HG03103 (cell line): ENCODE data around the gene FXR1.
"Not testable (repeated sequence)": the region's sequence is repeated elsewhere in the genome, so short reads cannot be mapped to it uniquely, and the experiment has no call there.

Experiments
- ATAC-seq: cut with Tn5 transposase; IDR thresholded peaks from one replicate; pipeline ENCODE4 v1.9.1; 2021; ENCODE audit warnings: low read depth; ENCODE audit not compliant: unreplicated experiment

FXR1 gene

DNA sequence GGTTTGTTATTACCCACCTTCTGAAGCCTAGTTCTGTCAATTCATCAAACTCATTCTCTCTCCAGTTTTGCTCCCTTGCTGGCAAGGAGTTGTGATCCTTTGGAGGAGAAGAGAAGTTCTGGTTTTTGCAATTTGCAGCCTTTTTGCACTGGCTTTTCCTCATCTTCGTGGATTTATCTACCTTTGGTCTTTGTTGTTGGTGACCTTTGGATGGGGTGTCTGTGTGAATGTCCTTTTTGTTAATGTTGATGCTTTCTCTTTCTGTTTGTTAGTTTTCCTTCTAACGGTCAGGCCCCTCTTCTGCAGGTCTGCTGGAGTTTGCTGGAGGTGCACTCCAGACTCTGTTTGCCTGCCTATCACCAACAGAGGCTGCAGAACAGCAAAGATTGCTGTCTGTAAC is 91.0 kb downstream of the FXR1 start:
- not testable (repeated sequence) for ATAC-seq

DNA sequence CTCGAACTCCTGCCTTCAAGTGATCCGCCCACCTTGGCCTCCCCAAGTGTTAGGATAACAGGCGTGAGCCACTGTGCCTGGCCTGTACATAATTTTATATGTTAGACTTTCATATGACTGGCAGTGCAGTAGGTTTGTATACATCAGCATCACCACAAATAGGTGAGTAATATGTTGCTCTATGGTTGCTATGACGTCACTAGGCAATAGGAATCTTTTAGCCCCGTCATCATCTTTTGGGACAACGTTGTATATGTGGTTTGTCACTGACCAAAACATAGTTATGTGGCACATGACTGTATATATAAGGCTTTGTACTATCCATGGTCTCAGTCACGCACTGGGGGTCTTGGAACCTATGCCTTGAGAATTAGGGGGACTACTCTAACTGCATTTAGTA is 94.1 kb downstream of the FXR1 start:
- no peak for ATAC-seq

DNA sequence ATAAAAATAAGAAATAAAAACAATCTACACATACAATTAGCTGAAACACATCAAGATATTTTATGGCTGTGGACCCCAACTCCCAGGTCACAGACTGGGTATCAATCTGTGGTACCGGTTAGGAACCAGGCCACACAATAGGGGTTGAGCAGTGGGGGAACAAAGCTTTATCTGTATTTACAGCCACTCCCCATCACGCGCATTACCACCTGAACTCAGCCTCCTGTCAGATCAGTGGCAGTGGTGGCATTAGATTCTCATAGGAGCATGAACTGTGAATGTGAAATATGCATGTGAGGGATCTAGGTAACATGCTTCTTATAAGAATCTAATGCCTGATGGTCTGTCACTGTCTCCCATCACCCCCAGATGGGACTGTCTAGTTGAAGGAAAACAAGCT is 94.8 kb downstream of the FXR1 start:
- no peak for ATAC-seq

DNA sequence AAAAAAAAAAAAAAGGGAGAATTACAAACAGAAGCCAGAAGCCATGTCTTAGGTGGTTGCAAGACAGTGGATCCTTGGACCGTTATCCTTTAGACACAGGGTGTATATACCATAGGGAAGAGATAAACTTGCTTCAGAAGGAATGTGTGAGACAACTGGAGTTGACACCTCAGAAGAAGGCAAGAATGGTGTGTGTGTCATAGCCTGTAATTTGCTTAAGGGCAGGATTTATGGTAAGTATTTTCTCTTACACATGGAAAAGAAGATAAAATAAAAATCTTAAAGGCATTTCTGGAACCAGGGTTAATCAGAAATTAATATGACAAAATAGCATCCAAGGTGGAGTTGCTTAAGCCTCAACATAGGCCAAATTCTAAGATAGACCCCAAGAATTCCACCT is 96.3 kb downstream of the FXR1 start:
- ATAC-seq, result no peak

DNA sequence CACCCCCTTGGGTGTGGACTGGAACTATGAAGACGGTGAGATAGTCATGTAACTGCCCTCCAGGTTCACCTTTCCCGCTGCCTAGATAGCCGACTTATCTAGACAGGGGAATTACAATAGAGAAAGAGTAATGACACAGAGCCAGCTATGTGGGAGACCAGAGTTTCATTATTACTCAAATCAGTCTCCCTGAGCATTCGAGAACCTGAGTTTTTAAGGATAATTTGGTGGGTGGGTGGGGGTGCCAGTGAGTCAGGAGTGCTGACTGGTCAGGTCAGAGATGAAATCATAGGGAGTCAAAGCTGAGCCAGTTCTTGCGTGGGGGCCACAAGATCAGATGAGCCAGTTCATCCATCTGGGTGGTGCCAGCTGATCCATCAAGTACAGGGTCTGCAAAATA is 96.8 kb downstream of the FXR1 start:
- no peak for ATAC-seq

DNA sequence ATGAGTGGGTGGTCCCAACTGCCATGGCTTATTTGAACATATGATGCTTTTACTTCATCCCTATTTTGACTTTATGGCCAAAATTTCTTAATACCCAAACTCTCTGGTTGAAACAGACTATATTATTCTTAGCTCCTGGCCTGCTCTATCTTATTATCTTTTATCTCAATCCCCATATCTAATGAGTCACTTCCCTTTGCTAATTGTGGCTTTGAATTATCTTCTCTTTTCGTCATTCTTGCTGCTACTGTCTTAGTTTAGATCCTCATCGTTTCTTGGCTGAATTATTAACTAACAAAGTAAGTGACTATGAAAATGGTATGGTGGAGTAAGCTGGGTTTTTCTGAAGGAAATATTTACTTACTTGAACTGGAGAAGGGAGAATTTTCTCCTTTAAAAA is 105.2 kb downstream of the FXR1 start:
- no peak for ATAC-seq

DNA sequence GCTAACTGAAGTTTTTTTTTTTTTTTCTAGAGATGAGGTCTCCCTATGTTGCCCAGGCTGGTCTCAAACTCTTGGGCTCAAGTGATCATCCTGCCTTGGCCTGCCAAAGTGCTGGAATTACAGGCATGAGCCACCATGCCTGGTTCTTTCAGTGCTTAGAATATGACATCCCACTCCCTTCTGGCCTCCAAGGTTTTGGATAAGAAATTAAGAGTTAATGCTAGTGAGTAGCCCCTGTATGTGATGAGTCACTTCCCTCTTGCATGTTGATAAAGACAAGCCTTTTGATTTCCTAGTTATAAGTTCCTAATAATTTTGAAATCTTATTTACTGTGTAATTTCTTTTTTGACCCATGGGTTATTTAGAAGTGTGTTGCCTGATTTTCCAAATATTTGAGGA is 112.7 kb downstream of the FXR1 start:
- ATAC-seq, result no peak

DNA sequence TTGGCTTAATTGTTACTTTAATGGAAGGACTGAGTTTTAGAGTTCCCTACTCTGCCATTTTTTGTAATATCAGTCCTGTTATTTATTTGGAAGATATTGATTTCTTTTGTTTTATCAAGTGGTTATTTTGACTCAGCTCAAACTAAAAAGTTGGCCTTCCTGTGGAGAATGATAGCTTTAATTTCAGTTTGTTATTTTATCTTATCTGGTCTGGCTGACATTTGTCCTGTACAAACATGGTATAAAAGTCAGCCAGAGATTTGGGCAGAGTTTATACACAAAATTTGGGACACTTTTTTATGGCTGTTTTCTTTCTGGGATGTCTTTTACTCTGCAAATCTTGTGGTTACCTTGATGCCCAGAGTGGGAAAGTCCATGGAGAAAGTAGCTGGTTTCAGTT is 118.5 kb downstream of the FXR1 start:
- no peak for ATAC-seq
